ENCODE data around the gene CEP97. TPM values are rescaled to one million over a fixed set of nuclear protein-coding genes. Genes with fewer than 3 reads are reported as not detected.
"Not testable (repeated sequence)": the region's sequence is repeated elsewhere in the genome, so short reads cannot be mapped to it uniquely, and the experiment has no call there.

CEP97 gene
- total RNA-seq, 5 donors from 2014 or later (not counting 1 experiment from before 2014, with no cell fraction given), result 9.9 to 13.9 (median 12.7) TPM

- ChIA-PET CTCF (interaction anchor here (0.7 to 1.8 kb wide), 7 partner anchors 12 to 1026 kb away, joined by 3 to 12 read pairs (median 5); partner anchors contain the start of gene CEP97 (in 1 of the 2)), POLR2A (interaction anchor here (0.6 to 3.8 kb wide), 7 partner anchors 10 to 1287 kb away, joined by 3 to 37 read pairs (median 9); partner anchors contain the start of genes ZBTB11 (in 2 of the 2) and CEP97 (in 1 of the 2))
- peak overlapping the region; percentile 98 to 99 for H3K27ac Mint-ChIP-seq
- peak overlapping the region; percentile 66 to 98 for H3K4me3 ChIP-seq (ENCODE audit: control insufficient read depth in 1 of 2, extremely low read depth in 1 of 2, low read length in 1 of 2)
- H3K9me3 ChIP-seq, result no peaks in the 10 kb centered on the region
- H3K4me1 Mint-ChIP-seq, result peaks cover 35 to 49% (median 41%) of the 10 kb centered on the region in 3 donors
- 86% methylated on average over 4 of the region's 25 CpGs for WGBS (ENCODE audit: insufficient coverage)
- H3K4me1 ChIP-seq (ENCODE audit: control insufficient read depth in 1 of 2, extremely low read depth in 1 of 2, insufficient read depth in 2 of 2, low read length in 2 of 2), result peaks cover 24 to 27% of the 10 kb centered on the region in 2 experiments
- peak overlapping the region; percentile 95 to 99 (median 99) for H3K4me3 Mint-ChIP-seq
- no peaks in the 10 kb centered on the region for H3K27me3 Mint-ChIP-seq
- peaks cover 0 to 28% of the 10 kb centered on the region in 2 donors for H3K36me3 ChIP-seq (ENCODE audit: control insufficient read depth in 2 of 2, extremely low read depth in 1 of 2, insufficient read depth in 1 of 2, low read length in 1 of 2)
- ATAC-seq (replicated peaks in 1 of 4), result no peak
- DNase-seq, result peak in 1 of 35 experiments; percentile 21
- no peaks in the 10 kb centered on the region for H3K27me3 ChIP-seq (replicated peaks in 1 of 2; ENCODE audit: control insufficient read depth in 2 of 2, extremely low read depth in 1 of 2, insufficient read depth in 2 of 2, low read length in 1 of 2)
- H3K9me3 Mint-ChIP-seq, result no peaks in the 10 kb centered on the region
- H3K27ac ChIP-seq (ENCODE audit: low read length), result peak overlapping the region; percentile 98
- peaks cover 16% of the 10 kb centered on the region for H3K36me3 Mint-ChIP-seq
Observed at GRCh38 chr3:101687142-101687931, 37.1 kb upstream of the CEP97 start.

- WGBS (ENCODE audit: insufficient coverage), result 80% methylated on average over 1 of the region's 2 CpGs
- Histone ChIP-seq H3K9me3 (no peaks in the 10 kb centered on the region), H3K4me1 (ENCODE audit: control insufficient read depth in 1 of 2, extremely low read depth in 1 of 2, insufficient read depth in 2 of 2, low read length in 2 of 2) (peaks cover 16 to 17% of the 10 kb centered on the region in 2 experiments), H3K36me3 (ENCODE audit: control insufficient read depth in 2 of 2, extremely low read depth in 1 of 2, insufficient read depth in 1 of 2, low read length in 1 of 2) (peaks cover 0 to 10% of the 10 kb centered on the region in 2 donors), H3K27me3 (replicated peaks in 1 of 2; ENCODE audit: control insufficient read depth in 2 of 2, extremely low read depth in 1 of 2, insufficient read depth in 2 of 2, low read length in 1 of 2) (no peaks in the 10 kb centered on the region), H3K27ac (ENCODE audit: low read length) (no peak overlapping the region), H3K4me3 (ENCODE audit: control insufficient read depth in 1 of 2, extremely low read depth in 1 of 2, low read length in 1 of 2) (no peak overlapping the region)
- ATAC-seq (replicated peaks in 1 of 4) (no peak), DNase-seq (no peak)
- H3K4me1 Mint-ChIP-seq, result peaks cover 30 to 41% (median 35%) of the 10 kb centered on the region in 3 donors
- H3K27me3 Mint-ChIP-seq, result no peaks in the 10 kb centered on the region
- H3K4me3 Mint-ChIP-seq, result no peak overlapping the region
- peaks cover 10% of the 10 kb centered on the region for H3K36me3 Mint-ChIP-seq
- H3K9me3 Mint-ChIP-seq, result no peaks in the 10 kb centered on the region
- ChIA-PET POLR2A (interaction anchor here in 1 of 2 donors (0.5 kb wide), 1 partner anchor 425 kb away, joined by 3 read pairs; no protein-coding TSS in a partner anchor), CTCF (no interaction called here)
- H3K27ac Mint-ChIP-seq, result peak overlapping the region in 1 of 2 donors; percentile 17
Observed at GRCh38 chr3:101689286-101689685, 35.1 kb upstream of the CEP97 start.

GRCh38 chr3:101690972-101691371 lies 33.4 kb upstream of the CEP97 start:
- H3K36me3 ChIP-seq (ENCODE audit: control insufficient read depth in 2 of 2, extremely low read depth in 1 of 2, insufficient read depth in 1 of 2, low read length in 1 of 2), result no peaks in the 10 kb centered on the region
- H3K27me3 Mint-ChIP-seq, result no peaks in the 10 kb centered on the region
- DNase-seq, result no peak
- H3K9me3 ChIP-seq, result no peaks in the 10 kb centered on the region
- H3K27ac ChIP-seq (ENCODE audit: low read length), result no peak overlapping the region
- no peak overlapping the region for H3K4me3 Mint-ChIP-seq
- no peak overlapping the region for H3K4me3 ChIP-seq (ENCODE audit: control insufficient read depth in 1 of 2, extremely low read depth in 1 of 2, low read length in 1 of 2)
- CTCF ChIA-PET, result interaction anchor here (0.5 to 1.1 kb wide), 3 partner anchors 14 to 48 kb away, joined by 3 to 5 read pairs (median 3); partner anchors contain the start of gene ZBTB11 (in 1 of the 2)
- POLR2A ChIA-PET, result interaction anchor here in 1 of 2 donors (0.6 to 0.7 kb wide), 2 partner anchors 165 to 861 kb away, joined by 3 to 6 read pairs; no protein-coding TSS in a partner anchor
- peak overlapping the region in 1 of 2 donors; percentile 66 for H3K27ac Mint-ChIP-seq
- peaks cover 19 to 29% (median 21%) of the 10 kb centered on the region in 3 donors for H3K4me1 Mint-ChIP-seq
- no peak for ATAC-seq (replicated peaks in 1 of 4)
- H3K36me3 Mint-ChIP-seq, result no peaks in the 10 kb centered on the region
- no peaks in the 10 kb centered on the region for H3K27me3 ChIP-seq (replicated peaks in 1 of 2; ENCODE audit: control insufficient read depth in 2 of 2, extremely low read depth in 1 of 2, insufficient read depth in 2 of 2, low read length in 1 of 2)
- H3K4me1 ChIP-seq (ENCODE audit: control insufficient read depth in 1 of 2, extremely low read depth in 1 of 2, insufficient read depth in 2 of 2, low read length in 2 of 2), result peaks cover 3 to 7% of the 10 kb centered on the region in 2 experiments
- H3K9me3 Mint-ChIP-seq, result no peaks in the 10 kb centered on the region

GRCh38 chr3:101691685-101692671 lies 32.4 kb upstream of the CEP97 start:
- not testable (repeated sequence) for H3K27ac ChIP-seq (ENCODE audit: low read length); DNase-seq; H3K27me3 Mint-ChIP-seq; H3K36me3 Mint-ChIP-seq; H3K4me3 ChIP-seq (ENCODE audit: control insufficient read depth in 1 of 2, extremely low read depth in 1 of 2, low read length in 1 of 2); H3K4me1 ChIP-seq (ENCODE audit: control insufficient read depth in 1 of 2, extremely low read depth in 1 of 2, insufficient read depth in 2 of 2, low read length in 2 of 2); H3K4me3 Mint-ChIP-seq; H3K27me3 ChIP-seq (replicated peaks in 1 of 2; ENCODE audit: control insufficient read depth in 2 of 2, extremely low read depth in 1 of 2, insufficient read depth in 2 of 2, low read length in 1 of 2); ATAC-seq (replicated peaks in 1 of 4); H3K9me3 Mint-ChIP-seq; H3K9me3 ChIP-seq; H3K36me3 ChIP-seq (ENCODE audit: control insufficient read depth in 2 of 2, extremely low read depth in 1 of 2, insufficient read depth in 1 of 2, low read length in 1 of 2)
- no CpG with 5 or more reads among the region's 15 CpGs for WGBS (ENCODE audit: insufficient coverage)
- H3K27ac Mint-ChIP-seq, result peak overlapping the region; percentile 52 to 55
- H3K4me1 Mint-ChIP-seq, result peaks cover 16 to 19% (median 17%) of the 10 kb centered on the region in 3 donors
- CTCF ChIA-PET, result interaction anchor here in 1 of 2 donors (0.7 to 1.1 kb wide), 2 partner anchors 23 to 47 kb away, joined by 3 to 5 read pairs; no protein-coding TSS in a partner anchor
- POLR2A ChIA-PET, result interaction anchor here in 1 of 2 donors (0.6 kb wide), 1 partner anchor 128 kb away, joined by 7 read pairs; no protein-coding TSS in a partner anchor

GRCh38 chr3:101693540-101693939 lies 30.9 kb upstream of the CEP97 start:
- CTCF ChIA-PET, result interaction anchor here in 1 of 2 donors (1.2 kb wide), 1 partner anchor 31 kb away, joined by 3 read pairs; the partner anchor contains the start of gene CEP97
- H3K36me3 Mint-ChIP-seq; H3K9me3 ChIP-seq; H3K27me3 ChIP-seq (replicated peaks in 1 of 2; ENCODE audit: control insufficient read depth in 2 of 2, extremely low read depth in 1 of 2, insufficient read depth in 2 of 2, low read length in 1 of 2); H3K4me3 Mint-ChIP-seq; H3K9me3 Mint-ChIP-seq; POLR2A ChIA-PET; H3K4me3 ChIP-seq (ENCODE audit: control insufficient read depth in 1 of 2, extremely low read depth in 1 of 2, low read length in 1 of 2); H3K27ac ChIP-seq (ENCODE audit: low read length); H3K27me3 Mint-ChIP-seq; H3K4me1 ChIP-seq (ENCODE audit: control insufficient read depth in 1 of 2, extremely low read depth in 1 of 2, insufficient read depth in 2 of 2, low read length in 2 of 2); H3K36me3 ChIP-seq (ENCODE audit: control insufficient read depth in 2 of 2, extremely low read depth in 1 of 2, insufficient read depth in 1 of 2, low read length in 1 of 2): not testable (repeated sequence)
- WGBS (ENCODE audit: insufficient coverage), result 100% methylated on average over 3 of the region's 13 CpGs
- DNase-seq (peak in 15 of 35 experiments; percentile 13 to 61 (median 26)), ATAC-seq (replicated peaks in 1 of 4) (peak; percentile 74 to 83 (median 74))
- H3K27ac Mint-ChIP-seq, result peak overlapping the region in 1 of 2 donors; percentile 4
- peaks cover 8 to 12% (median 11%) of the 10 kb centered on the region in 3 donors for H3K4me1 Mint-ChIP-seq

Measured in T-cell (primary cell).